HEK293 (cell line): ENCODE measurements around the gene CDS1.

Experiments used
- ZFP37 ChIP-seq: fragments of 450-650 bp; formaldehyde crosslinking; IDR thresholded peaks from 2 replicates; pipeline ENCODE4 v1.5.1; 2016; ENCODE audit warnings: missing biosample characterization, missing genetic modification characterization
- ZNF155 ChIP-seq: fragments of 450-650 bp; formaldehyde crosslinking; IDR thresholded peaks from 2 replicates; pipeline ENCODE4 v1.5.1; 2016; ENCODE audit warnings: missing biosample characterization, missing genetic modification characterization
- ZNF792 ChIP-seq: fragments of 450-650 bp; formaldehyde crosslinking; IDR thresholded peaks from 2 replicates; pipeline ENCODE4 v1.5.1; 2016; ENCODE audit warnings: missing biosample characterization, missing genetic modification characterization
- TF ChIP-seq, protein P1 (sequence below): fragments of 450-650 bp; formaldehyde crosslinking; IDR thresholded peaks from 2 replicates; pipeline ENCODE4 v1.5.1; 2016; ENCODE audit warnings: missing biosample characterization, missing genetic modification characterization
- TF ChIP-seq, protein P2 (sequence below): IDR thresholded peaks from 2 replicates; pipeline ENCODE4 v1.6.1; 2011; ENCODE audit warnings: mild to moderate bottlenecking, low read depth, low read length, borderline replicate concordance
- TF ChIP-seq, protein P3 (sequence below): fragments of 450-650 bp; formaldehyde crosslinking; IDR thresholded peaks from 2 replicates; pipeline ENCODE4 v1.5.1; 2017; ENCODE audit warnings: missing biosample characterization, mild to moderate bottlenecking, missing genetic modification characterization, moderate library complexity
- TF ChIP-seq, protein P4 (sequence below): fragments of 450-650 bp; IDR thresholded peaks from 2 replicates; pipeline ENCODE4 v1.5.1; 2018; ENCODE audit warnings: missing biosample characterization, missing genetic modification characterization
- TF ChIP-seq, protein P5 (sequence below): fragments of 450-650 bp; formaldehyde crosslinking; IDR thresholded peaks from 2 replicates; pipeline ENCODE4 v1.5.1; 2016; ENCODE audit warnings: missing biosample characterization, missing genetic modification characterization

DNA sequence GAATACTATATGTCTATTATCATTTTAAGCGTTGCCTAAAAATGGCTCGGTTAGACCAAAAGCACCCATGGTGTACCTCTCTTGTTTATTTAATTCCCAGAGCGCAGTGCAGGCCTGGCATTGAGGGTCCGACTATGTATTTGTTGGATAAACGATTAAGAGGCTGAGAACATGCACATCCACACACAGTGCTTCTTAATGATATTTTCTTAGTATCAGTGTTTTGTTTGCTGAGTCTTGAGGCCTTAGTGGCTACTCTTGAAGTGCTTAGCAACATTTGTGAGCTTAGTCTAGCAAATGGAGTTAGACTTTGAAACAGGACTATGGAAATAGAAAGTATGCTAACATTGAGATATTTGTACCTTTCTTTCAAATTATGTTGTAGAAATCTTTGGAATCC lies 43.7 kb downstream of the CDS1 start:
- TF ChIP-seq, protein P1, sequence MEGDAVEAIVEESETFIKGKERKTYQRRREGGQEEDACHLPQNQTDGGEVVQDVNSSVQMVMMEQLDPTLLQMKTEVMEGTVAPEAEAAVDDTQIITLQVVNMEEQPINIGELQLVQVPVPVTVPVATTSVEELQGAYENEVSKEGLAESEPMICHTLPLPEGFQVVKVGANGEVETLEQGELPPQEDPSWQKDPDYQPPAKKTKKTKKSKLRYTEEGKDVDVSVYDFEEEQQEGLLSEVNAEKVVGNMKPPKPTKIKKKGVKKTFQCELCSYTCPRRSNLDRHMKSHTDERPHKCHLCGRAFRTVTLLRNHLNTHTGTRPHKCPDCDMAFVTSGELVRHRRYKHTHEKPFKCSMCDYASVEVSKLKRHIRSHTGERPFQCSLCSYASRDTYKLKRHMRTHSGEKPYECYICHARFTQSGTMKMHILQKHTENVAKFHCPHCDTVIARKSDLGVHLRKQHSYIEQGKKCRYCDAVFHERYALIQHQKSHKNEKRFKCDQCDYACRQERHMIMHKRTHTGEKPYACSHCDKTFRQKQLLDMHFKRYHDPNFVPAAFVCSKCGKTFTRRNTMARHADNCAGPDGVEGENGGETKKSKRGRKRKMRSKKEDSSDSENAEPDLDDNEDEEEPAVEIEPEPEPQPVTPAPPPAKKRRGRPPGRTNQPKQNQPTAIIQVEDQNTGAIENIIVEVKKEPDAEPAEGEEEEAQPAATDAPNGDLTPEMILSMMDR (tag by site-specific recombination), result no peak
- TF ChIP-seq ZNF155 (tag by site-specific recombination) (no peak), ZFP37 (tag by site-specific recombination) (no peak), ZNF792 (tag by site-specific recombination) (no peak)
- TF ChIP-seq, protein P2, sequence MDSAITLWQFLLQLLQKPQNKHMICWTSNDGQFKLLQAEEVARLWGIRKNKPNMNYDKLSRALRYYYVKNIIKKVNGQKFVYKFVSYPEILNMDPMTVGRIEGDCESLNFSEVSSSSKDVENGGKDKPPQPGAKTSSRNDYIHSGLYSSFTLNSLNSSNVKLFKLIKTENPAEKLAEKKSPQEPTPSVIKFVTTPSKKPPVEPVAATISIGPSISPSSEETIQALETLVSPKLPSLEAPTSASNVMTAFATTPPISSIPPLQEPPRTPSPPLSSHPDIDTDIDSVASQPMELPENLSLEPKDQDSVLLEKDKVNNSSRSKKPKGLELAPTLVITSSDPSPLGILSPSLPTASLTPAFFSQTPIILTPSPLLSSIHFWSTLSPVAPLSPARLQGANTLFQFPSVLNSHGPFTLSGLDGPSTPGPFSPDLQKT, result no peak
- TF ChIP-seq, protein P3, sequence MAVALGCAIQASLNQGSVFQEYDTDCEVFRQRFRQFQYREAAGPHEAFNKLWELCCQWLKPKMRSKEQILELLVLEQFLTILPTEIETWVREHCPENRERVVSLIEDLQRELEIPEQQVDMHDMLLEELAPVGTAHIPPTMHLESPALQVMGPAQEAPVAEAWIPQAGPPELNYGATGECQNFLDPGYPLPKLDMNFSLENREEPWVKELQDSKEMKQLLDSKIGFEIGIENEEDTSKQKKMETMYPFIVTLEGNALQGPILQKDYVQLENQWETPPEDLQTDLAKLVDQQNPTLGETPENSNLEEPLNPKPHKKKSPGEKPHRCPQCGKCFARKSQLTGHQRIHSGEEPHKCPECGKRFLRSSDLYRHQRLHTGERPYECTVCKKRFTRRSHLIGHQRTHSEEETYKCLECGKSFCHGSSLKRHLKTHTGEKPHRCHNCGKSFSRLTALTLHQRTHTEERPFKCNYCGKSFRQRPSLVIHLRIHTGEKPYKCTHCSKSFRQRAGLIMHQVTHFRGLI, result no peak
- TF ChIP-seq, protein P4, sequence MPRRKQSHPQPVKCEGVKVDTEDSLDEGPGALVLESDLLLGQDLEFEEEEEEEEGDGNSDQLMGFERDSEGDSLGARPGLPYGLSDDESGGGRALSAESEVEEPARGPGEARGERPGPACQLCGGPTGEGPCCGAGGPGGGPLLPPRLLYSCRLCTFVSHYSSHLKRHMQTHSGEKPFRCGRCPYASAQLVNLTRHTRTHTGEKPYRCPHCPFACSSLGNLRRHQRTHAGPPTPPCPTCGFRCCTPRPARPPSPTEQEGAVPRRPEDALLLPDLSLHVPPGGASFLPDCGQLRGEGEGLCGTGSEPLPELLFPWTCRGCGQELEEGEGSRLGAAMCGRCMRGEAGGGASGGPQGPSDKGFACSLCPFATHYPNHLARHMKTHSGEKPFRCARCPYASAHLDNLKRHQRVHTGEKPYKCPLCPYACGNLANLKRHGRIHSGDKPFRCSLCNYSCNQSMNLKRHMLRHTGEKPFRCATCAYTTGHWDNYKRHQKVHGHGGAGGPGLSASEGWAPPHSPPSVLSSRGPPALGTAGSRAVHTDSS (tag by site-specific recombination), result no peak
- TF ChIP-seq, protein P5, sequence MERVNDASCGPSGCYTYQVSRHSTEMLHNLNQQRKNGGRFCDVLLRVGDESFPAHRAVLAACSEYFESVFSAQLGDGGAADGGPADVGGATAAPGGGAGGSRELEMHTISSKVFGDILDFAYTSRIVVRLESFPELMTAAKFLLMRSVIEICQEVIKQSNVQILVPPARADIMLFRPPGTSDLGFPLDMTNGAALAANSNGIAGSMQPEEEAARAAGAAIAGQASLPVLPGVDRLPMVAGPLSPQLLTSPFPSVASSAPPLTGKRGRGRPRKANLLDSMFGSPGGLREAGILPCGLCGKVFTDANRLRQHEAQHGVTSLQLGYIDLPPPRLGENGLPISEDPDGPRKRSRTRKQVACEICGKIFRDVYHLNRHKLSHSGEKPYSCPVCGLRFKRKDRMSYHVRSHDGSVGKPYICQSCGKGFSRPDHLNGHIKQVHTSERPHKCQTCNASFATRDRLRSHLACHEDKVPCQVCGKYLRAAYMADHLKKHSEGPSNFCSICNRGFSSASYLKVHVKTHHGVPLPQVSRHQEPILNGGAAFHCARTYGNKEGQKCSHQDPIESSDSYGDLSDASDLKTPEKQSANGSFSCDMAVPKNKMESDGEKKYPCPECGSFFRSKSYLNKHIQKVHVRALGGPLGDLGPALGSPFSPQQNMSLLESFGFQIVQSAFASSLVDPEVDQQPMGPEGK (tag by site-specific recombination), result no peak
